ENCODE results near the gene NFYC. TPM values are rescaled to one million over a fixed set of nuclear protein-coding genes. Genes with fewer than 3 reads are reported as not detected.

NFYC gene
- total RNA-seq, 1 donor from 2014 or later, result 51.1 TPM

DNA sequence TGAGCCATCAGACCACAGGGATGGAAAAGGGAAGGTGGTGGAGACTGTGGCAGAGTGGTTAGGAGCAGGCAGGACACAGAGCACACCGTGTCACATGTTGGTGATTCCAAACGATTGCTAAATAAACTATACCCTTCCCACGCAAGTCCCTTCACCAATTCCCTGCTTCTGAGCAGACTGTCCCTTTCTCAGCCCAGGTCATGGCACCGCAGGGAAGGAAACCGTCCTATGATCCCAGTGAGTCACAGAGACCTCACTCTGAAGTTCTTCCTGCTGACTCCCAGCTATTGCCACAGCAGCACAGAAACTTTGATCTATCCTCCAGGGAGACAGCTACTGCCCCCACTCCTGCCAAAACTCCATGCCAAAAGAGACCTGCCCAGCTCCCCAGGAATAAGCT is 45.2 kb upstream of the NFYC start:
- Histone ChIP-seq H3K4me3 (ENCODE audit: insufficient read depth, low read depth, low read length) (no peak overlapping the region), H3K79me2 (ENCODE audit: insufficient read depth, low read length) (no peaks in the 10 kb centered on the region), H3K4me1 (ENCODE audit: insufficient read depth, low read length) (peaks cover 6% of the 10 kb centered on the region), H3K9me3 (ENCODE audit: insufficient read depth, low read depth, low read length) (no peaks in the 10 kb centered on the region), H3K27ac (ENCODE audit: low read depth, low read length) (no peak overlapping the region), H3K27me3 (ENCODE audit: insufficient read depth, low read length) (peaks cover 5% of the 10 kb centered on the region), H3K36me3 (ENCODE audit: insufficient read depth, low read length) (no peaks in the 10 kb centered on the region), H4K20me1 (ENCODE audit: insufficient read depth, low read length) (no peaks in the 10 kb centered on the region), H3K9ac (ENCODE audit: low read length) (no peak overlapping the region), H2AFZ (ENCODE audit: low read depth, low read length) (no peak overlapping the region), H3K4me2 (ENCODE audit: low read length) (peak overlapping the region; percentile 32)
- DNase-seq (ENCODE audit: low read depth), result peak; percentile 2
- Mint-ChIP-seq H3K36me3 (ENCODE audit: low read depth, unreplicated experiment) (no peaks in the 10 kb centered on the region), H3K9me3 (ENCODE audit: unreplicated experiment) (no peaks in the 10 kb centered on the region), H3K4me3 (ENCODE audit: unreplicated experiment) (no peak overlapping the region), H3K27ac (ENCODE audit: unreplicated experiment) (no peak overlapping the region), H3K27me3 (ENCODE audit: low read depth, unreplicated experiment) (peaks cover 12% of the 10 kb centered on the region), H3K4me1 (ENCODE audit: low read depth, unreplicated experiment) (peaks cover 15% of the 10 kb centered on the region)
- TF ChIP-seq, protein P1, sequence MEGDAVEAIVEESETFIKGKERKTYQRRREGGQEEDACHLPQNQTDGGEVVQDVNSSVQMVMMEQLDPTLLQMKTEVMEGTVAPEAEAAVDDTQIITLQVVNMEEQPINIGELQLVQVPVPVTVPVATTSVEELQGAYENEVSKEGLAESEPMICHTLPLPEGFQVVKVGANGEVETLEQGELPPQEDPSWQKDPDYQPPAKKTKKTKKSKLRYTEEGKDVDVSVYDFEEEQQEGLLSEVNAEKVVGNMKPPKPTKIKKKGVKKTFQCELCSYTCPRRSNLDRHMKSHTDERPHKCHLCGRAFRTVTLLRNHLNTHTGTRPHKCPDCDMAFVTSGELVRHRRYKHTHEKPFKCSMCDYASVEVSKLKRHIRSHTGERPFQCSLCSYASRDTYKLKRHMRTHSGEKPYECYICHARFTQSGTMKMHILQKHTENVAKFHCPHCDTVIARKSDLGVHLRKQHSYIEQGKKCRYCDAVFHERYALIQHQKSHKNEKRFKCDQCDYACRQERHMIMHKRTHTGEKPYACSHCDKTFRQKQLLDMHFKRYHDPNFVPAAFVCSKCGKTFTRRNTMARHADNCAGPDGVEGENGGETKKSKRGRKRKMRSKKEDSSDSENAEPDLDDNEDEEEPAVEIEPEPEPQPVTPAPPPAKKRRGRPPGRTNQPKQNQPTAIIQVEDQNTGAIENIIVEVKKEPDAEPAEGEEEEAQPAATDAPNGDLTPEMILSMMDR (IDR thresholded peaks at IDR 0.05; ENCODE audit: insufficient read depth, low read depth, low read length), result no peak
- no peak for TF ChIP-seq EZH2 (IDR thresholded peaks at IDR 0.05; ENCODE audit: insufficient read depth, low read length)
- no peak for FAIRE-seq

DNA sequence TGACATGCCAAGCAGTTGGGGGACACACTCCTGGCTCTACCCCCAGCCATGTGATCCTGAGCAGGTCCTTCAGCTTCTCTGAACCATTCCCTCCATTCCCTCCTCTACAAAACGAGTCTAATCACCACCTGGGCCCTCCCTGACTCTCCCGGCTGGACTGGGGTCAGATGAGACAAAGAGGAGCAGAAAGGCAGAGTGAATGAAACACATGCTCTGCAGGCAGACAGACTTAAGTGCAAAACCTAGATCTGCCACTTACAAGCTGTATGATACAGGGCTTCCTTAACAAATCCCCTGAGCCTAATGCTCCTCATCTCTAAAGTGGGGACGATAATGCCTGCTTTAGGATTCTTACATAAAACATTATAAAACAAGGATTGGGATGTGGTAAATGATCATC is 43.3 kb upstream of the NFYC start:
- no peak for FAIRE-seq
- Histone ChIP-seq H3K9ac (ENCODE audit: low read length) (no peak overlapping the region), H3K4me1 (ENCODE audit: insufficient read depth, low read length) (peaks cover 6% of the 10 kb centered on the region), H3K4me3 (ENCODE audit: insufficient read depth, low read depth, low read length) (no peak overlapping the region), H3K27me3 (ENCODE audit: insufficient read depth, low read length) (peaks cover 12% of the 10 kb centered on the region), H3K9me3 (ENCODE audit: insufficient read depth, low read depth, low read length) (no peaks in the 10 kb centered on the region), H3K27ac (ENCODE audit: low read depth, low read length) (no peak overlapping the region), H4K20me1 (ENCODE audit: insufficient read depth, low read length) (no peaks in the 10 kb centered on the region), H3K36me3 (ENCODE audit: insufficient read depth, low read length) (no peaks in the 10 kb centered on the region), H3K79me2 (ENCODE audit: insufficient read depth, low read length) (no peaks in the 10 kb centered on the region), H2AFZ (ENCODE audit: low read depth, low read length) (no peak overlapping the region), H3K4me2 (ENCODE audit: low read length) (no peak overlapping the region)
- Mint-ChIP-seq H3K9me3 (ENCODE audit: unreplicated experiment) (no peaks in the 10 kb centered on the region), H3K27me3 (ENCODE audit: low read depth, unreplicated experiment) (peaks cover 12% of the 10 kb centered on the region), H3K36me3 (ENCODE audit: low read depth, unreplicated experiment) (no peaks in the 10 kb centered on the region), H3K4me3 (ENCODE audit: unreplicated experiment) (no peak overlapping the region), H3K4me1 (ENCODE audit: low read depth, unreplicated experiment) (peaks cover 15% of the 10 kb centered on the region), H3K27ac (ENCODE audit: unreplicated experiment) (no peak overlapping the region)
- DNase-seq (ENCODE audit: low read depth), result no peak
- TF ChIP-seq, protein P1 (IDR thresholded peaks at IDR 0.05; ENCODE audit: insufficient read depth, low read depth, low read length), result no peak
- no peak for TF ChIP-seq EZH2 (IDR thresholded peaks at IDR 0.05; ENCODE audit: insufficient read depth, low read length)

DNA sequence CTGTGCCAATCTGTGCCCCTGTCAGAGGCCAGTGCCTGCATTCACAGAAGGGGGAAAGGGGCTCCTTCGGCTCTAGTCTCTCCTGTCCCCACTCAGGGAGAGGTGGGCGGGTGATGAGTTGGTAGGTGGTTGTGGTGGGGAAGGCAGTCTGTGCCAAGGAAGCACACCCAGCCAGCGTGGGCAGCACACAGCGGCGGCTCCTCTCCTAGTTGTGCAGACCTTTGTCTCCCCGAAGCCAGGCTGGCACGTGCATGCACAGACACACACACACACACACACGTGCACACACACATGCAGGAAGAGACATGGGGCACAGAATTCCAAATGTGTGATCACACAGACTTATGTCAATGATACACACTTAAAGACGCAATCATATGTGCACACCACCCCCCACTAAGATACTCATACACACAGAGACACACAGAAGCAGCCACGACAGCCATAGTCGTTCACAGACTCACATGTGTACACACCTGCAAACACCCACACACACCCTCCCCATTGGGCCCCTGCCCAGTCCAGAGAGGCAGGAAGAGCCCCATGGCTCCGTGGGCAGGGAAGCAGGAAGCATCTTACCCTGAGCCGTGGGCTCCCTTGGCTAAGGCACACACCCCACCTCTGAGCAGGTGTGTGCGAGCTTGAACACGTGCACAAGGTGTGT is 42.4 kb upstream of the NFYC start:
- no peak for FAIRE-seq
- DNase-seq (ENCODE audit: low read depth), result no peak
- no peaks in the 10 kb centered on the region for H3K36me3 Mint-ChIP-seq (ENCODE audit: low read depth, unreplicated experiment)

More for the DNA sequence above, 42.4 kb upstream of the NFYC start:
- no peak overlapping the region for H3K9ac ChIP-seq (ENCODE audit: low read length)
- no peaks in the 10 kb centered on the region for H3K9me3 ChIP-seq (ENCODE audit: insufficient read depth, low read depth, low read length)
- H3K27me3 Mint-ChIP-seq (ENCODE audit: low read depth, unreplicated experiment), result peaks cover 12% of the 10 kb centered on the region
- H4K20me1 ChIP-seq (ENCODE audit: insufficient read depth, low read length), result no peaks in the 10 kb centered on the region
- H3K9me3 Mint-ChIP-seq (ENCODE audit: unreplicated experiment), result no peaks in the 10 kb centered on the region
- H3K4me3 ChIP-seq (ENCODE audit: insufficient read depth, low read depth, low read length), result no peak overlapping the region
- no peaks in the 10 kb centered on the region for H3K79me2 ChIP-seq (ENCODE audit: insufficient read depth, low read length)
- no peak for TF ChIP-seq EZH2 (IDR thresholded peaks at IDR 0.05; ENCODE audit: insufficient read depth, low read length)
- TF ChIP-seq, protein P1 (IDR thresholded peaks at IDR 0.05; ENCODE audit: insufficient read depth, low read depth, low read length), result no peak
- H3K36me3 ChIP-seq (ENCODE audit: insufficient read depth, low read length), result no peaks in the 10 kb centered on the region
- peaks cover 15% of the 10 kb centered on the region for H3K4me1 Mint-ChIP-seq (ENCODE audit: low read depth, unreplicated experiment)
- no peak overlapping the region for H3K4me3 Mint-ChIP-seq (ENCODE audit: unreplicated experiment)
- H3K27ac Mint-ChIP-seq (ENCODE audit: unreplicated experiment), result no peak overlapping the region
- H2AFZ ChIP-seq (ENCODE audit: low read depth, low read length), result no peak overlapping the region
- peaks cover 17% of the 10 kb centered on the region for H3K27me3 ChIP-seq (ENCODE audit: insufficient read depth, low read length)
- peaks cover 6% of the 10 kb centered on the region for H3K4me1 ChIP-seq (ENCODE audit: insufficient read depth, low read length)
- no peak overlapping the region for H3K27ac ChIP-seq (ENCODE audit: low read depth, low read length)
- no peak overlapping the region for H3K4me2 ChIP-seq (ENCODE audit: low read length)

Measured in astrocyte (in vitro differentiated cells and primary cell).